ENCODE results near the gene TSPAN13. TPM values are rescaled to one million over a fixed set of nuclear protein-coding genes. Genes with fewer than 3 reads are reported as not detected.

The TSPAN13 gene
- total RNA-seq, 4 donors from 2014 or later: 2.1 to 8.8 (median 6.5) TPM

GRCh38 chr7:16801111-16801542 lies 47.6 kb downstream of the TSPAN13 start:
- Histone ChIP-seq H3K4me1 (no peaks in the 10 kb centered on the region), H3K27me3 (no peaks in the 10 kb centered on the region), H3K27ac (replicated peaks in 1 of 4) (no peak overlapping the region), H3K4me3 (no peak overlapping the region), H3K9me3 (no peaks in the 10 kb centered on the region), H3K36me3 (no peaks in the 10 kb centered on the region)
- intact Hi-C loops (cut with DNase I): loop anchor here (1.0 kb wide), 1 partner anchor 117 kb away; no protein-coding TSS in a partner anchor
- no peak for DNase-seq (ENCODE audit: extremely low spot score)
- TF ChIP-seq POLR2A (IDR thresholded peaks at IDR 0.05; ENCODE audit: low read depth) (no peak), POLR2AphosphoS5 (IDR thresholded peaks at IDR 0.05) (no peak), CTCF (IDR thresholded peaks at IDR 0.05) (peak in 2 of 3 experiments; percentile 32 to 49)

- H3K27me3 ChIP-seq: no peaks in the 10 kb centered on the region
Observed at GRCh38 chr7:16801579-16801978, 48.0 kb downstream of the TSPAN13 start.

GRCh38 chr7:16803125-16803524 lies 49.6 kb downstream of the TSPAN13 start:
- H3K4me1 ChIP-seq: no peaks in the 10 kb centered on the region
- 89% methylated on average over 4 of the region's 4 CpGs for WGBS
- no peak overlapping the region for H3K4me3 ChIP-seq
- H3K27me3 ChIP-seq: no peaks in the 10 kb centered on the region
- no peak overlapping the region for H3K27ac ChIP-seq (replicated peaks in 1 of 4)
- no peak for TF ChIP-seq POLR2A (IDR thresholded peaks at IDR 0.05; ENCODE audit: low read depth)
- no peak for TF ChIP-seq EP300 (IDR thresholded peaks at IDR 0.05)
- no peak for TF ChIP-seq CTCF (IDR thresholded peaks at IDR 0.05)
- TF ChIP-seq POLR2AphosphoS5 (IDR thresholded peaks at IDR 0.05): no peak
- DNase-seq (ENCODE audit: extremely low spot score): no peak
- intact Hi-C loops (cut with DNase I): no loop called here
- H3K36me3 ChIP-seq: no peaks in the 10 kb centered on the region
- no peaks in the 10 kb centered on the region for H3K9me3 ChIP-seq

More at GRCh38 chr7:16801579-16801978, 48.0 kb downstream of the TSPAN13 start:
- intact Hi-C loops (cut with DNase I): loop anchor here (1.0 kb wide), 1 partner anchor 117 kb away; no protein-coding TSS in a partner anchor
- Histone ChIP-seq H3K36me3 (no peaks in the 10 kb centered on the region), H3K4me3 (no peak overlapping the region), H3K4me1 (no peaks in the 10 kb centered on the region), H3K27ac (replicated peaks in 1 of 4) (no peak overlapping the region), H3K9me3 (no peaks in the 10 kb centered on the region)
- no peak for DNase-seq (ENCODE audit: extremely low spot score)
- WGBS: 92% methylated on average over 4 of the region's 4 CpGs
- no peak for TF ChIP-seq EP300 (IDR thresholded peaks at IDR 0.05)
- no peak for TF ChIP-seq POLR2AphosphoS5 (IDR thresholded peaks at IDR 0.05)
- no peak for TF ChIP-seq POLR2A (IDR thresholded peaks at IDR 0.05; ENCODE audit: low read depth)
- TF ChIP-seq CTCF (IDR thresholded peaks at IDR 0.05): no peak

GRCh38 chr7:16803881-16804673 lies 50.5 kb downstream of the TSPAN13 start:
- Histone ChIP-seq H3K9me3 (no peaks in the 10 kb centered on the region), H3K4me1 (no peaks in the 10 kb centered on the region), H3K27ac (replicated peaks in 1 of 4) (no peak overlapping the region), H3K36me3 (no peaks in the 10 kb centered on the region), H3K27me3 (no peaks in the 10 kb centered on the region), H3K4me3 (no peak overlapping the region)
- DNase-seq (ENCODE audit: extremely low spot score): no peak
- WGBS: 89% methylated on average over 7 of the region's 7 CpGs
- intact Hi-C loops (cut with DNase I): no loop called here
- TF ChIP-seq POLR2A (IDR thresholded peaks at IDR 0.05; ENCODE audit: low read depth): no peak
- TF ChIP-seq CTCF (IDR thresholded peaks at IDR 0.05): no peak
- TF ChIP-seq POLR2AphosphoS5 (IDR thresholded peaks at IDR 0.05): no peak
- TF ChIP-seq EP300 (IDR thresholded peaks at IDR 0.05): no peak
